GM20000 (cell line): ENCODE results near the gene HSPG2.
A peak's percentile ranks its signal among the peaks of the same experiment; 100 is the strongest.
"Not testable (repeated sequence)": the region's sequence is repeated elsewhere in the genome, so short reads cannot be mapped to it uniquely, and the experiment has no call there.

Experiments
- DNase-seq: peaks from one replicate; pipeline ENCODE4 v3.0.0; 2012; ENCODE audit warnings: low spot score
- CTCF ChIP-seq: IDR thresholded peaks from 2 replicates; pipeline ENCODE4 v1.5.1; 2012; ENCODE audit warnings: mild to moderate bottlenecking, control low read depth; ENCODE audit errors: extremely low read depth, missing control alignments

HSPG2 gene

GRCh38 chr1:21793104-21793503 is 144.0 kb downstream of the HSPG2 start:
- no peak for TF ChIP-seq CTCF
- DNase-seq: no peak

- TF ChIP-seq CTCF: no peak
These were observed 150.5 kb downstream of the HSPG2 start for GRCh38 chr1:21786640-21787039.

GRCh38 chr1:21785764-21786163 is 151.3 kb downstream of the HSPG2 start:
- DNase-seq: not testable (repeated sequence)

More at GRCh38 chr1:21786640-21787039, 150.5 kb downstream of the HSPG2 start:
- no peak for DNase-seq

- TF ChIP-seq CTCF: no peak
- DNase-seq: no peak
These were observed 153.2 kb downstream of the HSPG2 start for GRCh38 chr1:21783679-21784603.

- no peak for TF ChIP-seq CTCF
- DNase-seq: peak; percentile 91
These were observed 154.0 kb downstream of the HSPG2 start, which contains the start of gene USP48 for GRCh38 chr1:21782868-21783678. TSS of gene USP48 (minus strand) at chr1:21783149. CDS start at chr1:21782957, 192 bp downstream.

- TF ChIP-seq CTCF: no peak
- DNase-seq: peak; percentile 60
These were observed 154.7 kb downstream of the HSPG2 start for GRCh38 chr1:21782349-21782867.

GRCh38 chr1:21781815-21782348 is 155.2 kb downstream of the HSPG2 start:
- DNase-seq: no peak
- no peak for TF ChIP-seq CTCF
